NCI-H2196 (cell line): Measurements from ENCODE around the gene BPHL.
"Not testable (repeated sequence)": the region's sequence is repeated elsewhere in the genome, so short reads cannot be mapped to it uniquely, and the experiment has no call there.

Source experiments
- DNase-seq: peaks from one replicate; lab custom pipeline; 2025; ENCODE audit not compliant: unreplicated experiment; lab: John Stamatoyannopoulos, UW

BPHL gene

GRCh38 chr6:3120765-3121089 is 2.2 kb downstream of the BPHL start:
- no peak for DNase-seq

DNA sequence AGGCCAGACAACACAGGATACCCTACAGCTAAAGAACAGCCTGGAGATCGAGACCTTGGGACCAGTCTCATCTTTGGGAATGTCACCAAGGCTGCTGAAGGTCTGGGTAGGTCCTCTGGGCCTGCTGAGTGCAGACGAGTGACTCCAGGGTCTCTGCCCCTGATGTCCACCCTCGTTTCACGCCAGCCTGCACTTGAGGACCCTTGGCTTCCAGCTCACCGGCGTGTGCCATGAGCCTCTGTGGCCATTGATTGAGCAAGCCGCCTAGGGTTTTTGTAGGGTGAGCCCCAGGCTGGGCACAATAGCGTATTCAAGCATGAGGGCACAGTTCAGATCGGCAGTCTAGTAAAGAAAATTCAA is 4.3 kb downstream of the BPHL start:
- no peak for DNase-seq

- no peak for DNase-seq
Measured at GRCh38 chr6:3124667-3125066, 6.2 kb downstream of the BPHL start.

DNA sequence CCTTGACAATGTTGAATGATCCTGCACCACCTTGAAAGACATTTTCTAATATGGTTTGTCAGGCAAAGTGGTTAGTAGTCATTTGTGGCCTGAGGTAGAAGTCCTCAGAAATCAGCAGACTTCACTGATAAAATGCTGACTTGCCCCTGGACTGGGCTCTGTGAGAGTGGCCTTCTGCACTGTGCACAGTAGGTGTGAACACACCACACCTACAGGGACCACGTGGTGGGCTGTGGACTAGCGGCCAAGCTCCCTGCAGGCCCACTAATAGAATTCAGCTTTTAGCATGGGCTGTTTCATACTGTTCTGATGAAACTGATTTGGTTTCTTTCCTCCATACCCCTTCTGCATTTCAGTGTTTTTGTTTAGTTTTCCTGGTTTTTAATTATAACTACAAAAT is 7.3 kb downstream of the BPHL start:
- DNase-seq: no peak

DNA sequence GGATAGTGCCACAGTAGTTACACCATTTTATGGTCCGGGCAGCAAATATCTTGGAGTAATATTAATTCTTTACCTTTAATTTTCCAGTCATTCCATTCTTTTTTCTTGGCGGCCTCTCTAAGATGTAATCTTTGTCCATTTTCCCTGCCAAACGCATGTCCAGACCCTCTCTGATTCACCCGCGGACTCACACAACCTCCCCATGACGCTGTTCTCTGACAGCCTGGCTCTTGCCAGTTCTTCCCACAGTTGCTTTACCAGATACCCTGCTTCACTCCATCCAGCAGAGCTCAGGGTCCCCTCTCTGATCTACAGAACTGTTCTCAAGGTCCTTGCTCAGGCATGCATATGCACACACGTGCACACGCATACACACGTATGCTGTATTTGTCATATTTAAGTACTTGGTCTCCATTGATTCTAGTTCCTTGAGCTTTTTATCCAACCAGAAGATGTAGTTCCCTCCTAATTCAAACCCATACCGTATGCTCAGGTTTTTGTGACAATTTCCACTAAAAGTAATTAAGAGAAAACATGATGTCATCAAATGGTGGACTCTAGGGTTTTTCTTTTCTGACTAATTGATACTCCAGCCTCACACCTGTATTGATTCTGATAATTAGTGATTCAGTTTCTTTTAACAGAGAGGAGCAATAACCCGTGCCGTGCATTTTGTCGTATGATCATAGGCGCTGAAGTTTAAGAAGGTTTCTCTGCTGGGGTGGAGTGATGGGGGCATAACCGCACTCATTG is 10.0 kb downstream of the BPHL start:
- DNase-seq: no peak

- DNase-seq: no peak
Measured at GRCh38 chr6:3131695-3132094, 13.2 kb downstream of the BPHL start.

DNA sequence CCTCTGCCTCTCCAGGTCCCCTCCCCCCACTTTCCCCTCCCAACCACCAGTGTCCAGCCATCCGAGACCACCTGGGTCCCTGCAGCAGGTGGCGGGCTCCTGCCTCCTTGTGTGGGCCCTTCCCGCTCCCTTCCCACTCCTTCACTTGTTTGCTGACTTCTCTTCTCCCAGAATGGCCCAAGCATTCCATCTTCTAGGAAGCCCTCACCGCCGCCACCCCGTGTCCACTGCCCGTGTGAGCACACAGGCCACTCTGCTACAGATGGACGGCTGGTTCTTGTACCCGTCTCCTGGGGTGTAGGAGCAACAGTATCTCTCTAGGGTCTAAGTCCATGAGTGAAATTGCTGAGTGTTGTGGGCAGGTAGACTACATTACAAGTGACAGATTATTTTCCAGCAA is 15.0 kb downstream of the BPHL start:
- no peak for DNase-seq

DNA sequence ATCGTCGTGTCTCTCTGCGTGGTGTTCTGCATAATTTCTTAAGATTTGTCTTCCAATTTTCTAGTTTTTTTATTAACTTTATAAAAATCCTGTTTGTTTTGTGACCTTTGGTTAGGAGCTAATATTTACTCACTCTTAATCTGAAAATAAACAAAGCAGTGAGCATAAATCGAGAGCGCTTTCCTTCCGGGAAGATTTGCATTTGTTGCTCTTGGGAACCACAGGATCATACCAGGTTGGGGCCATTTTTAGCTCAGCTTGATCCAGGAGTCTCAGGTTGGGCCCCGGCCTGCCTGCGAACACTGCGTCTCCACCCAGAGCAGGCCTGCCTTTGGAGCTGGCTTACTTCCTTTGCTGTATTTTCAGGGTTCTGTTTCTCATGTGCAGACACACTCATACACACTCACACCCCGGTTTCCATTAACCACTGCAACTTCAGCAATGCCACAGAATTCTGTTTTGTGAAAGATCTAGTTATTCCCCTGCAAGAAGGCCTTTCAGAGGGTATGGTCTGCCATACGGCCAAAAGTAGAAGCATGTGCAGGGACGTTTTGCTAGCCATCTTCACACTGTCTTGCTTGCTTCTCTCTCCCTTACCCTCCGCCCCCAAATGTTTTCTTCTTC is 17.3 kb downstream of the BPHL start:
- DNase-seq: no peak

DNA sequence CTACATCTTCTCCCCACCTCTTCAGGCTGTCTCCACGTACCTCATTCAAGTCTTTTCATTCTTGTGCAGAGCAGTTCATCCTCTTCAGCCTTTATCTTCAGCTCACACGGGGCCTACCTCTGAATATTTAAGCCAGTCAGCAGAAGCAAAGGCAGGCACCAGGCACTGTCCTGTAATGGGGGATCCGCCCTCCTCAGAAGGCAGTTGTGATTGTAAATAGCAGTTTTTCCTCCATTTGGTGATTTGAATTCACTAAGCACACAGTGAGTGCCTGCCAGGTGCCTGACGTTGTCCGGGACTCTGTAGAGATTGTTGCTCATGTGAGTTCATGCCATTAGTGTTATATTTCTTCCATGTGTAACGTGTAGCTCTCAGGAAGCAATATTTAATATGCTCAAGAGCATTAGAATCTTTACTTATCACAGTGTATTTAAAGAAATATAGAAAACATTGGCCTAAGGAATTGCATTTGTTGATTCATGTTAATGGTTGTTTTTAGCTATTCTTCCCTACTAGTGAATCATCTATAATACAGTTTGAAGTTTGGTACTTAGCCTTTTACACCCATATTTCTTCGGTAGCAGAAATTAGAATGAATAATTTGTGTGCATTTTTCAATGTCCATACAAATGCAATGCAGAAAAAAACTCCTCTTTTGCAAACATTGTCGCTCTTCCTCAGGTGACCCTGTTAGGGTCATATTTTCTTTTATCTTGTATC is 17.9 kb downstream of the BPHL start:
- DNase-seq: no peak

DNA sequence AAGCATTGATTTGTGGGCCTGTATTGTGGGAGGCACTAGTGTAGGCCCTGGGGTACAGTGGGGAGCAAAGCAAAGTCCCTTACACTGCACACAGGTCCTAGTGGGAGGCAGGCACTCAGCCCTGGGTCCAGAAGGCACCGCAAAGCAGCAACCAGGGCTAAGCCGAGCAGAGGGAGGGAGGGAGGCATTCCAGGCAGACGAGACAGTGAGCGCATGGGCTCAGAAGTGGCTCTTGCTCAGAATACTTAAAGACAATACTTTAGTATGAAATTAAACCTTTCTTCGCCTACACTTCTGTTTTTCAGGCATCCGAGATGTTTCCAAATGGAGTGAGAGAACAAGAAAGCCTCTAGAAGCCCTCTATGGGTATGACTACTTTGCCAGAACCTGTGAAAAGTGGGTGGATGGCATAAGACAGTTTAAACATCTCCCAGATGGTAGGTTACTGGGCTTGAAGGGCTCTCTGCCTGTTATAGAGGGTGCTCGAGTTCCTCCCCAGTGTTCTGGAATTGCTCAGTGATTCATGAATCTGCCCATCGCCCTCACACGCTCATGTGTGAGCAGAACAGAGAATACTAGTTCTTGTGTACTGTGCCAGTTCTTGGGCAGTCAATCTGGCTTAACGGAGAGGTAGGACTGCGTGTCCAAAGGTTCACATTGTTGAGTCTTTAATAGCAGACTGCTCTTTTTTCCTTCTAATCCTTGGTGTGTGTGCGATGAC is 18.7 kb downstream of the BPHL start:
- DNase-seq: no peak

- DNase-seq: not testable (repeated sequence)
Measured at GRCh38 chr6:3137873-3138272, 19.4 kb downstream of the BPHL start.

DNA sequence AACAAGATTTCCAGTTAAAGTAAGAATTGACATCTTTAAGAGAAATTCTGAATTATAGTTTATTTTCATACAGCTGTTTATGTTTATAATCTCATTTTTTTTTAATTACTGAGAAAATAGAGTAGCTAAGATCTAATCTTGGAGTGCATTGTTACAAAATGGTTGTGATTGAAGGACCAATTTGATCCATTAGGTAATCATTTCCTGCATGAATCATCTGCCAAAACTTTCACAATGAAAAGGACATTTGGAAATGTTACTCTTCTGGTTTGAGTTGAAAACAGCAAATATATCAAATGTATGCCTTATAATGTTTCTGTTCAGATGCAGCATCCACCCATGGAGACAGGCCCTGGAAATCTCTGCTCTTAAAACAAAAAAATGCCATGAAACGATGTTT is 19.8 kb downstream of the BPHL start:
- DNase-seq: no peak

- peak; percentile 86 for DNase-seq
Measured at GRCh38 chr6:3139090-3139903, 20.8 kb downstream of the BPHL start.

- no peak for DNase-seq
Measured at GRCh38 chr6:3140201-3140600, 21.7 kb downstream of the BPHL start.

- no peak for DNase-seq
Measured at GRCh38 chr6:3142536-3142935, 24.0 kb downstream of the BPHL start.

DNA sequence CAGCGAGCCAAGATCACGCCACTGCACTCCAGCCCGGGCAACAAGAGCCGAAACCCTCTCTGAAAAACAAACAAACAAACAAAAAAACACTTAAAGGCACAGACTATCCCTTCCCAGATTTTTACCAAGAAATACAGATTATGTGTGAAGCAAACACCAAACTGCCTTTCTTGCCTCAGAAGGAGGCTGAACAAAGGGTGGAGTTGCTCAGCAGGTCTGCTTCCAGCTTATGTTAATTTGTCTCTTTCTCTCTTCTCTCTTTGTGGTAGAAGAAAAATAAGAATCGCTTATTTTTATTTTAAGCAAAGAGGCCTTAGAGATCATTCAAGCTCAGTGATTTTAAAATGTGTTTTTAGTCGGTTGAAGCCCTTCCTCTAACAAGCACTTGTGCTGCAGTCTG is 24.6 kb downstream of the BPHL start:
- no peak for DNase-seq

GRCh38 chr6:3144571-3144970 is 26.1 kb downstream of the BPHL start:
- no peak for DNase-seq

- DNase-seq: peak; percentile 17
Measured at GRCh38 chr6:3147914-3148757, 29.6 kb downstream of the BPHL start.

- peak; percentile 14 for DNase-seq
Measured at GRCh38 chr6:3151691-3152090, 33.2 kb downstream of the BPHL start.

- no peak for DNase-seq
Measured at GRCh38 chr6:3152689-3153088, 34.2 kb downstream of the BPHL start.
